Putamen (tissue), 1 donor: ENCODE data around the gene CYSLTR2.
A peak's percentile ranks its signal among the peaks of the same experiment; 100 is the strongest.

ENCODE experiments used
- DNase-seq: peaks from one replicate; pipeline ENCODE4 v3.0.0-alpha.2; 2016; ENCODE audit warnings: low spot score

CYSLTR2 gene

DNA sequence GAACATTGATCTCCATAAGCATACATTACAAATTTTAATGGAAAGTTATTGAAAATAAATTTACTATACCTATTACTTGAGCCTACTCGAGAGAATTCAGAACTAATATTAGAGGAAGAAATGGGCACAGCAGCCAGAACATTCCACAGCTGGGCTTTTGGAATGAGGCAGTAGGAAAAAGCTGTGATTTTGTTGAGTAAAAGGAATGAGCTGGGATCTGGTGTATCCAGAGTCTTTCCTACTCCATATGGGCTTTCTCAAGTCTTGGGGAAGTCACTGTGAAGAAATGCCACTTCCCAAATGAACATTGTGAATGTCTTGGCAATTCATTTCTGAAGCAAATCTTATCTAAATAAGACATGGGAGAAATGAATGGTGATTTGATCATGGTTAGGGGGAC lies 93.1 kb downstream of the CYSLTR2 start:
- no peak for DNase-seq

- no peak for DNase-seq
Measured at GRCh38 chr13:48748681-48749080, 95.0 kb downstream of the CYSLTR2 start.

DNA sequence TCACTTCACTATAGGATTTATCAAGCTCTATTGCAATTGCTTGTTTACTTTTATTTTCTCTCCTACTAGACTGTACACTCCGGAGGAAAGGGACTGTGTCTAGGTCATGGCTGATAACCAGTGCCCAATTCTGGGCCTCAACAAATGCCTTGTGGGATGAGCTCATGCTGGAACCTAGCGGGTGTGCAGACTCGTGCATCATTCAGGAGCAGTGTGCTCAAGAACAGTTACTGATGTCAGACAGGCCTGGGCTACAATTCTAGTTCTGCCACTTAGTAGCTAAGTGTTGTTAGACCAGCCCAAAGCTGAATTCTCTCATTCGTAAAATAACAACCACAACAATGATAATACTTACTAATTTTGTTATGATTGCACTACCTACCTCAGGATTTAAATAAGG lies 95.4 kb downstream of the CYSLTR2 start:
- no peak for DNase-seq

DNA sequence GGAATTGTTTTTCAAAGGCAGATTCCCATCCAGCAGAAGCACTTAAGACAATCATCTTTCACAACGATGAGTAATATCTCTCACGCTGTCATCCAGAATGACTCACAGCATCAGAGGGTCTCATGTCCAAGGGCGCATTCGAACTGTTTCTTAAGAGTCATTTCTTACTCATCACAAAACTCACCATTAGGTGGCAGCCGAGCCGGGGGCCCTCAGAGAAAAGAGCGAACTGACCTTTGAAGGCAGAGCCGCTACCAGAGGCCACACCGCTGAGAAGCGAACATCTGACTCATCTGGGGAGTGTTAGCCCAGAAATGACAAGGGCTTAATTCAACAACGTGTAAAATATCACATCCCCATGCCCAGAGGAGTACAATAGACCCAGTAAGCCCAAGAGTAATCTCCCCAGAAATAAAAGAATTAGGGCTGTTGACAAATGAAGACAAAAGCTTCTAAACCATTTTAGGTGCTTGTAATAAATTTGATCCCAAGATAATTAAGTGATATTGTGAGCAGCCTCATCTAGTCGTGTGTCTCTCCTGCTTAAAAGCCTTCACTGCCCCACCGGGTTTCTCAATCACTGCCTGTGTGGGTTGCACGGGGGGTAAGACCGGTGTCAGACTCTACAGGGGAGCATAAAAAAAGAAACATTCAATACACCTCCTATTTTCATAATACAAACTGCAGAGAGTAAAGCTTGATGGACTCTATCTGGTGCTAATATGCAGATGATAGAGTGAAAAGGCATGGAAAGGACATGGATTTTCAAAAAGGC lies 96.2 kb downstream of the CYSLTR2 start:
- DNase-seq, result peak; percentile 34

- DNase-seq, result no peak
Measured at GRCh38 chr13:48750588-48751383, 97.1 kb downstream of the CYSLTR2 start.

GRCh38 chr13:48760626-48761025 lies 106.9 kb downstream of the CYSLTR2 start:
- DNase-seq, result no peak
